Stimulated activated CD4-positive, alpha-beta T cell treated with anti-CD3 and anti-CD28 coated beads, Interleukin-1b, Interleukin-23, amount 100 ng/mL, for 48 hours (primary cell): Measurements from ENCODE around the gene BEND6.
A peak's percentile ranks its signal among the peaks of the same experiment; 100 is the strongest.

Experiments
- DNase-seq: peaks from one replicate; pipeline ENCODE4 v3.0.0-alpha.2; 2020

Gene BEND6

GRCh38 chr6:56954403-56955170 lies at the start of gene BEND6:
Gene BEND6, plus strand, starts transcription at chr6:56955107. Its CDS starts 26,704 bp downstream, at chr6:56981811.
- peak; percentile 42 for DNase-seq

GRCh38 chr6:56905378-56905777 lies 49.5 kb upstream of the BEND6 start:
- no peak for DNase-seq

- no peak for DNase-seq
These were observed 48.2 kb upstream of the BEND6 start for GRCh38 chr6:56906752-56907151.

- no peak for DNase-seq
These were observed 45.6 kb upstream of the BEND6 start for GRCh38 chr6:56909115-56909907.

GRCh38 chr6:56911847-56912246 lies 43.1 kb upstream of the BEND6 start:
- DNase-seq, result no peak

- DNase-seq, result no peak
These were observed 41.4 kb upstream of the BEND6 start for GRCh38 chr6:56913285-56914074.

GRCh38 chr6:56914798-56915658 lies 39.9 kb upstream of the BEND6 start:
- DNase-seq, result no peak

GRCh38 chr6:56915832-56916231 lies 39.1 kb upstream of the BEND6 start:
- no peak for DNase-seq

- no peak for DNase-seq
These were observed 37.9 kb upstream of the BEND6 start for GRCh38 chr6:56916849-56917551.

GRCh38 chr6:56922645-56923044 lies 32.3 kb upstream of the BEND6 start:
- no peak for DNase-seq

- DNase-seq, result no peak
These were observed 31.3 kb upstream of the BEND6 start for GRCh38 chr6:56923565-56923964.

- no peak for DNase-seq
These were observed 27.1 kb upstream of the BEND6 start for GRCh38 chr6:56927538-56928453.

- no peak for DNase-seq
These were observed 24.1 kb upstream of the BEND6 start for GRCh38 chr6:56930846-56931245.

GRCh38 chr6:56932910-56933477 lies 21.9 kb upstream of the BEND6 start:
- no peak for DNase-seq

GRCh38 chr6:56933650-56934049 lies 21.3 kb upstream of the BEND6 start:
- DNase-seq, result no peak

GRCh38 chr6:56934876-56935275 lies 20.0 kb upstream of the BEND6 start:
- no peak for DNase-seq

- DNase-seq, result no peak
These were observed 18.4 kb upstream of the BEND6 start for GRCh38 chr6:56936466-56936865.

- DNase-seq, result peak; percentile 58
These were observed 16.2 kb upstream of the BEND6 start for GRCh38 chr6:56938649-56939191.

GRCh38 chr6:56940463-56940862 lies 14.4 kb upstream of the BEND6 start:
- DNase-seq, result no peak

GRCh38 chr6:56940977-56941376 lies 13.9 kb upstream of the BEND6 start:
- DNase-seq, result no peak
